Measurements from ENCODE around the gene OGFOD3.

GRCh38 chr17:82367724-82368524 lies 50.5 kb downstream of the OGFOD3 start:
- no peak for TF ChIP-seq CTCF (conservative IDR thresholded peaks at IDR 0.05; ENCODE audit: low read depth in 2 of 2)
- no peak for TF ChIP-seq REST (IDR thresholded peaks at IDR 0.05; ENCODE audit: unreplicated experiment)
- no peak for TF ChIP-seq JUNB (IDR thresholded peaks at IDR 0.05; ENCODE audit: unreplicated experiment)
- no peak for TF ChIP-seq EZH2 (IDR thresholded peaks at IDR 0.05; ENCODE audit: low read depth, unreplicated experiment)
- no peak for TF ChIP-seq STAT1 (IDR thresholded peaks at IDR 0.05; ENCODE audit: unreplicated experiment)
- TF ChIP-seq EZH2phosphoT487 (IDR thresholded peaks at IDR 0.05; ENCODE audit: unreplicated experiment), result no peak
